Measurements from ENCODE around the gene MTHFD1L.

DNA sequence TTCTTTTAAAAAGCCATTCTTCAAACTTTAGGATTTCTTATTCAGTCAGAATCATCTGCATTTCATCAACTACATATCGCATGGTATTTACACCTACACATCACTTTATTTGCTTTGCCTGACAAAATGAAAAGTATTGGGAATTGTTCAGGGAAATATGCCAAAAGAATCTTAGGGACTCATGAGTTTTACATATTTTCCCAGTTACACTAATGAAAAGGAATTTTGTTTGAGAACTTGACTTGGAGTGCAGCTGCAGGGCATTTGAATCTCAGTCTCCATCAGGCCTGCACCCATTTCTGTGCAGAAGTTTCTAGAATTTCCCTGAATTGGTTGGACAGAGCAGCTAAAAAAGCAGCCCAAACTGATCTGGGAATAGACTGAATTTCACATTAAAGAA, 65.3 kb downstream of the MTHFD1L start:
- TF ChIP-seq, protein P1, sequence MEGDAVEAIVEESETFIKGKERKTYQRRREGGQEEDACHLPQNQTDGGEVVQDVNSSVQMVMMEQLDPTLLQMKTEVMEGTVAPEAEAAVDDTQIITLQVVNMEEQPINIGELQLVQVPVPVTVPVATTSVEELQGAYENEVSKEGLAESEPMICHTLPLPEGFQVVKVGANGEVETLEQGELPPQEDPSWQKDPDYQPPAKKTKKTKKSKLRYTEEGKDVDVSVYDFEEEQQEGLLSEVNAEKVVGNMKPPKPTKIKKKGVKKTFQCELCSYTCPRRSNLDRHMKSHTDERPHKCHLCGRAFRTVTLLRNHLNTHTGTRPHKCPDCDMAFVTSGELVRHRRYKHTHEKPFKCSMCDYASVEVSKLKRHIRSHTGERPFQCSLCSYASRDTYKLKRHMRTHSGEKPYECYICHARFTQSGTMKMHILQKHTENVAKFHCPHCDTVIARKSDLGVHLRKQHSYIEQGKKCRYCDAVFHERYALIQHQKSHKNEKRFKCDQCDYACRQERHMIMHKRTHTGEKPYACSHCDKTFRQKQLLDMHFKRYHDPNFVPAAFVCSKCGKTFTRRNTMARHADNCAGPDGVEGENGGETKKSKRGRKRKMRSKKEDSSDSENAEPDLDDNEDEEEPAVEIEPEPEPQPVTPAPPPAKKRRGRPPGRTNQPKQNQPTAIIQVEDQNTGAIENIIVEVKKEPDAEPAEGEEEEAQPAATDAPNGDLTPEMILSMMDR (IDR thresholded peaks at IDR 0.05) = no peak
- no peak for TF ChIP-seq POLR2AphosphoS5 (IDR thresholded peaks at IDR 0.05)
- TF ChIP-seq POLR2A (IDR thresholded peaks at IDR 0.05) = no peak
